ENCODE measurements around the gene GRPEL1. TPM values are rescaled to one million over a fixed set of nuclear protein-coding genes. Genes with fewer than 3 reads are reported as not detected.

The GRPEL1 gene
- total RNA-seq, 1 donor from 2014 or later: 21.0 TPM

DNA sequence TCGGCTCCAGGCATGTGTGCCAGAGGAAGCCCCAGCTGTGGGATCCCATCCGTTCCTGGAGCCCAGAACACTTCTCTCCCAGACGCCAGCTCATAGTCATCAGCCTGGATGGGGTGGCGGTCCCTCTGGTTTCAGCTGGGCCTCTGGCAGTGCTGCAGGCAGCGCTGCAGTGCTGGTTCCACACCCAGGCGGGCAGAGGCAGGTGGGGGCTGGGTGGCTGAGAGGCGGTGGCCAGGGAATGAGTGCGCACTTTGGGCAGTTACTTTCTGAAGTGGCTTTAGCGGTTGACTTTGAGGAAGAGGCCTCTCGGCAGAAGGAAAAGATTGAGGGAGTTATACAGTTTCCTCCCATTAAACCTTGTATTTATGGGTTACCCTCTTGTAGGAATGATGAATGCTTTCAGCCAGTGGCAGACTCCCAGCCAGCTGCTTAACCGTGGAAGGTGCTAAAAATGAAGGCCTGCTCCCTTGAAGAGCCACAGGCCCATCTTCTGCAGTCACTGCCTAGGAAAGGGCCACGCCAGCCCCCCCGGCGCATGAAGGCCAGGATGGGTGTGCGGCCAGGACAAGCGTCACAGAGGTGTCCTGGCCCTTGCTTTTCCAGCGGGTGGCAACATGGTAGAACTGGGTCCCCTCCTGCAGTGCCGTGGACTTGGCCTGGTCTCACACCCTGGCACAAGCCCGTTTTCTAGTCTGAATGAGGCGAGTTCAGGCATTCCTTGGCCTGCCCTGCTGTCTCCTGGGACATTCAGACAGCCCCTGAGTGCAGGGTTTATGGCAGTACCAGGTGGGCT lies 14.7 kb downstream of the GRPEL1 start:
- Histone ChIP-seq H3K4me3 (no peak overlapping the region), H3K27me3 (no peaks in the 10 kb centered on the region), H3F3A (ENCODE audit: low read depth) (no peaks in the 10 kb centered on the region), H3K4me2 (no peak overlapping the region), H4K20me1 (ENCODE audit: low read depth) (peaks cover 35% of the 10 kb centered on the region), H3K4me1 (no peaks in the 10 kb centered on the region), H3K9me3 (ENCODE audit: low read depth) (no peaks in the 10 kb centered on the region), H2AFZ (replicated peaks) (no peak overlapping the region), H3K36me3 (no peaks in the 10 kb centered on the region), H3K9ac (no peak overlapping the region), H3K27ac (no peak overlapping the region), H3K79me2 (ENCODE audit: low read depth) (peaks cover 21% of the 10 kb centered on the region)
- no peak for DNase-seq (ENCODE audit: low spot score)
- H3K4me3 Mint-ChIP-seq: no peak overlapping the region
- H3K9me3 Mint-ChIP-seq: no peaks in the 10 kb centered on the region
- peaks cover 18% of the 10 kb centered on the region for H3K36me3 Mint-ChIP-seq
- peaks cover 2% of the 10 kb centered on the region for H3K27me3 Mint-ChIP-seq (ENCODE audit: insufficient read depth, low read depth)
- no peak overlapping the region for H3K27ac Mint-ChIP-seq
- TF ChIP-seq EZH2 (IDR thresholded peaks at IDR 0.05) (no peak), EZH2phosphoT487 (IDR thresholded peaks at IDR 0.05) (no peak)
- TF ChIP-seq, protein P1, sequence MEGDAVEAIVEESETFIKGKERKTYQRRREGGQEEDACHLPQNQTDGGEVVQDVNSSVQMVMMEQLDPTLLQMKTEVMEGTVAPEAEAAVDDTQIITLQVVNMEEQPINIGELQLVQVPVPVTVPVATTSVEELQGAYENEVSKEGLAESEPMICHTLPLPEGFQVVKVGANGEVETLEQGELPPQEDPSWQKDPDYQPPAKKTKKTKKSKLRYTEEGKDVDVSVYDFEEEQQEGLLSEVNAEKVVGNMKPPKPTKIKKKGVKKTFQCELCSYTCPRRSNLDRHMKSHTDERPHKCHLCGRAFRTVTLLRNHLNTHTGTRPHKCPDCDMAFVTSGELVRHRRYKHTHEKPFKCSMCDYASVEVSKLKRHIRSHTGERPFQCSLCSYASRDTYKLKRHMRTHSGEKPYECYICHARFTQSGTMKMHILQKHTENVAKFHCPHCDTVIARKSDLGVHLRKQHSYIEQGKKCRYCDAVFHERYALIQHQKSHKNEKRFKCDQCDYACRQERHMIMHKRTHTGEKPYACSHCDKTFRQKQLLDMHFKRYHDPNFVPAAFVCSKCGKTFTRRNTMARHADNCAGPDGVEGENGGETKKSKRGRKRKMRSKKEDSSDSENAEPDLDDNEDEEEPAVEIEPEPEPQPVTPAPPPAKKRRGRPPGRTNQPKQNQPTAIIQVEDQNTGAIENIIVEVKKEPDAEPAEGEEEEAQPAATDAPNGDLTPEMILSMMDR (IDR thresholded peaks at IDR 0.05): no peak
- H3K4me1 Mint-ChIP-seq: peaks cover 2% of the 10 kb centered on the region

DNA sequence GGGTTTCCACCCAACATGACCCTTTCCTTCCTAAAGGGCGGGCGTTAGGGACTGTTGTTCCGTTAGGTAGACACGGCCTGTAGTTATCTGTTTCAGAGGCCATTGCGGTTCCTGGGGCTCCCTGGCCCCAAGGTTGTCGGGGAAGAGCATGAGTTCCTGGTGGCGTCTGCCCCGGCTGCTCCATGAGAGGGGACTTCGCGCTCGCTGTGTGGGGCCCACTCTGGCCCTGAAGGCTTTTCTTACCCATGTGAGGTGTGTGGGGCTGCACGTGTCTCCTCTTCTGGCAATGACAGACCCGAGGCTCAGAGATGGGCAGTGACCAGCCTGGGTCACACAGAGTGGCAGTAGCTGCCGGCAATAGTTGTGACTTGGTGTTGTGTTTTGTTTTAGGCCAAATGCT lies 15.6 kb downstream of the GRPEL1 start:
- Mint-ChIP-seq H3K4me3 (no peak overlapping the region), H3K4me1 (peaks cover 3% of the 10 kb centered on the region), H3K27ac (peak overlapping the region; percentile 50), H3K27me3 (ENCODE audit: insufficient read depth, low read depth) (peaks cover 2% of the 10 kb centered on the region), H3K36me3 (peaks cover 17% of the 10 kb centered on the region), H3K9me3 (no peaks in the 10 kb centered on the region)
- TF ChIP-seq, protein P1 (IDR thresholded peaks at IDR 0.05): no peak
- TF ChIP-seq EZH2phosphoT487 (IDR thresholded peaks at IDR 0.05) (no peak), EZH2 (IDR thresholded peaks at IDR 0.05) (no peak)
- DNase-seq (ENCODE audit: low spot score): no peak
- no peak overlapping the region for H3K4me2 ChIP-seq
- H3K79me2 ChIP-seq (ENCODE audit: low read depth): peaks cover 28% of the 10 kb centered on the region
- H3K9me3 ChIP-seq (ENCODE audit: low read depth): no peaks in the 10 kb centered on the region
- no peak overlapping the region for H3K27ac ChIP-seq
- H3K27me3 ChIP-seq: no peaks in the 10 kb centered on the region
- H2AFZ ChIP-seq (replicated peaks): no peak overlapping the region
- H3K4me3 ChIP-seq: no peak overlapping the region
- H4K20me1 ChIP-seq (ENCODE audit: low read depth): peaks cover 43% of the 10 kb centered on the region
- no peaks in the 10 kb centered on the region for H3F3A ChIP-seq (ENCODE audit: low read depth)
- H3K9ac ChIP-seq: no peak overlapping the region
- H3K36me3 ChIP-seq: no peaks in the 10 kb centered on the region
- H3K4me1 ChIP-seq: no peaks in the 10 kb centered on the region

DNA sequence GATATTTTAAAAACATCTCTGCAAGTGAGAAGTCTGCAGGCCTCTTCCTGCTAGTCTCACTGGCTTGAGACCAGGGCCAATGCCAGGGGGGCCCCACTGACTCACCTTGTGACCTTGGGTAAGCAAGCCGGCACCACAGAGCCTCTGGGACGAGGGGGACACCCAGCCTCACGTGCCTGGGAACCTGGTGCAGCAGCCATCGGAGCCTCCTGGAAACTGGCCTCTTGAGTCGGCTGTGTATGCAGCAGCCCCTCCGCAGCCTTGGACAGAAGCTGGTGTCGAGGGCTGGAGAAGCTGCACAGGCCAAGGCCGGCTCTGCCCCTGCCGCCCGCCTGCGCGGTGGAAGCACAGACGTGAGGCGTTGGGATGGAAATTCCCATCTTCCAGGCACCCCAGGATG lies 16.0 kb downstream of the GRPEL1 start:
- Histone ChIP-seq H3K9me3 (ENCODE audit: low read depth) (no peaks in the 10 kb centered on the region), H3K79me2 (ENCODE audit: low read depth) (peaks cover 32% of the 10 kb centered on the region), H3K27me3 (no peaks in the 10 kb centered on the region), H3K36me3 (no peaks in the 10 kb centered on the region), H3K9ac (no peak overlapping the region), H3K27ac (no peak overlapping the region), H3K4me3 (no peak overlapping the region), H3K4me2 (no peak overlapping the region), H4K20me1 (ENCODE audit: low read depth) (peaks cover 47% of the 10 kb centered on the region), H2AFZ (replicated peaks) (no peak overlapping the region), H3K4me1 (no peaks in the 10 kb centered on the region), H3F3A (ENCODE audit: low read depth) (no peaks in the 10 kb centered on the region)
- Mint-ChIP-seq H3K9me3 (no peaks in the 10 kb centered on the region), H3K4me3 (no peak overlapping the region), H3K27ac (no peak overlapping the region), H3K4me1 (peaks cover 3% of the 10 kb centered on the region), H3K36me3 (peaks cover 18% of the 10 kb centered on the region), H3K27me3 (ENCODE audit: insufficient read depth, low read depth) (peaks cover 2% of the 10 kb centered on the region)
- TF ChIP-seq EZH2phosphoT487 (IDR thresholded peaks at IDR 0.05) (no peak), EZH2 (IDR thresholded peaks at IDR 0.05) (no peak)
- DNase-seq (ENCODE audit: low spot score): no peak

DNA sequence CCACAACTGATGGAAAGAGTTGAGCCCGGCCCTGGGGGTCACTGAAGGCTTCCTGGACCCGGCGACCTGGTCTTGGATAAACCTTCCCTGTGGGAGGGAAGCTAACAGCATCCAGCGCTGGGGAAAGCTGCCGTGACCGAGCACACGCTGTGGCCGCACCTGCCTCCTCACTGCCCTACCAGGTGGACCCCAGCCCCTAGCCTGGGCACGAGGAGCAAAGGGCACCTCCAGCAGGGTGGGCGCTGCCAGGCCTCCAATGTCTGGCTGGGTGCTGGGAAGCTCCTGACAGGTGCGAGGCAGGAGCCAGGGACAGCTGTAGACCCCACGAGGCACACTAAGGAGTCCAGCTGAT lies 16.7 kb downstream of the GRPEL1 start:
- Histone ChIP-seq H3K4me1 (no peaks in the 10 kb centered on the region), H3F3A (ENCODE audit: low read depth) (no peaks in the 10 kb centered on the region), H3K27ac (no peak overlapping the region), H4K20me1 (ENCODE audit: low read depth) (peaks cover 54% of the 10 kb centered on the region), H3K36me3 (no peaks in the 10 kb centered on the region), H3K27me3 (no peaks in the 10 kb centered on the region), H3K79me2 (ENCODE audit: low read depth) (peaks cover 40% of the 10 kb centered on the region), H3K9ac (no peak overlapping the region), H3K4me2 (no peak overlapping the region), H3K4me3 (no peak overlapping the region), H2AFZ (replicated peaks) (no peak overlapping the region), H3K9me3 (ENCODE audit: low read depth) (no peaks in the 10 kb centered on the region)
- Mint-ChIP-seq H3K27ac (no peak overlapping the region), H3K4me1 (peaks cover 8% of the 10 kb centered on the region), H3K27me3 (ENCODE audit: insufficient read depth, low read depth) (peaks cover under 1% of the 10 kb centered on the region), H3K36me3 (peaks cover 19% of the 10 kb centered on the region), H3K4me3 (no peak overlapping the region), H3K9me3 (no peaks in the 10 kb centered on the region)
- TF ChIP-seq EZH2phosphoT487 (IDR thresholded peaks at IDR 0.05): no peak
- TF ChIP-seq, protein P1 (IDR thresholded peaks at IDR 0.05): no peak
- TF ChIP-seq EZH2 (IDR thresholded peaks at IDR 0.05): no peak
- DNase-seq (ENCODE audit: low spot score): no peak
